ENCODE measurements around the gene MROH2A.

Gene MROH2A

DNA sequence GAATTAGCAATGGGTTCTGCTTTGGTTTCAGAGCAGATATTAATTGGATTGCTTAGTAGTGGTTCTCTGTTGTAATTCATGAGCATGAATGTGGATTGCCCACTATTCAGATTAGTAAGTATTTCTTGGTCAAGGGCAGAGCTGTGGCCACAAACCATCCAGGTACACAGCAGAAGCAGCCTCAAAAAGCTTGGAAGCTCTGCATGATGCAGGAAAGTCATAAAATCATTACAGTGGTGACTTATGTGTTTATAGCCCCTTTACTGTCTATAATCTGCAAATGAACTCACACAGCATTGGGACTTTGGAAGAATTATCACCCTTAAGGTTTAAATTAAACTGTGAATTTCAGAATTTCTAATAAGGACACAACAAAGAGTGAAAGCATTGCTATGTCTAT is 20.0 kb upstream of the MROH2A start:
- no peak overlapping the region for H3K4me3 ChIP-seq (ENCODE audit: low read depth, low read length)
- TF ChIP-seq, protein P1, sequence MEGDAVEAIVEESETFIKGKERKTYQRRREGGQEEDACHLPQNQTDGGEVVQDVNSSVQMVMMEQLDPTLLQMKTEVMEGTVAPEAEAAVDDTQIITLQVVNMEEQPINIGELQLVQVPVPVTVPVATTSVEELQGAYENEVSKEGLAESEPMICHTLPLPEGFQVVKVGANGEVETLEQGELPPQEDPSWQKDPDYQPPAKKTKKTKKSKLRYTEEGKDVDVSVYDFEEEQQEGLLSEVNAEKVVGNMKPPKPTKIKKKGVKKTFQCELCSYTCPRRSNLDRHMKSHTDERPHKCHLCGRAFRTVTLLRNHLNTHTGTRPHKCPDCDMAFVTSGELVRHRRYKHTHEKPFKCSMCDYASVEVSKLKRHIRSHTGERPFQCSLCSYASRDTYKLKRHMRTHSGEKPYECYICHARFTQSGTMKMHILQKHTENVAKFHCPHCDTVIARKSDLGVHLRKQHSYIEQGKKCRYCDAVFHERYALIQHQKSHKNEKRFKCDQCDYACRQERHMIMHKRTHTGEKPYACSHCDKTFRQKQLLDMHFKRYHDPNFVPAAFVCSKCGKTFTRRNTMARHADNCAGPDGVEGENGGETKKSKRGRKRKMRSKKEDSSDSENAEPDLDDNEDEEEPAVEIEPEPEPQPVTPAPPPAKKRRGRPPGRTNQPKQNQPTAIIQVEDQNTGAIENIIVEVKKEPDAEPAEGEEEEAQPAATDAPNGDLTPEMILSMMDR (IDR thresholded peaks at IDR 0.05; ENCODE audit: control insufficient read depth, extremely low read depth, insufficient read depth), result no peak
- no peak for DNase-seq (ENCODE audit: low read depth)

DNA sequence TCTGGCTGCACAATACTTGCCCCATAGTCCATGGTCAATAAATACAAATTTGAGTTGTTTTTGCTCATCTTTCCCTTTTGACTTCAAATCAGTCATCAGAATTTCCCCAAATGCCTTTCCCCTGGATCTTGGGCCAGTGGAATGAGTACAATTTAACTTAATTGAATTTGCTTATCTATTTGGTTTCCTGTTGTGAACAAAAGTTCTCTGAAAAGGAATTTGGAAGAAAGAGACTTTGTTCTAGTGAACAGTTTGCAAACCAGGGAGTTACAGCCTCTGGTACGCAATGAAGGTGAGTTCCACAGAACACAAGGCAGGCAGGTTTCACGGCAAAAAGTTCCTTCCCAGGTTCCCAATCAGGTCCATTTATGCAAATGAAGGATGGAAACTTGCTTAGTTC is 19.3 kb upstream of the MROH2A start:
- no peak for DNase-seq (ENCODE audit: low read depth)
- TF ChIP-seq, protein P1 (IDR thresholded peaks at IDR 0.05; ENCODE audit: control insufficient read depth, extremely low read depth, insufficient read depth), result no peak
- no peak overlapping the region for H3K4me3 ChIP-seq (ENCODE audit: low read depth, low read length)

DNA sequence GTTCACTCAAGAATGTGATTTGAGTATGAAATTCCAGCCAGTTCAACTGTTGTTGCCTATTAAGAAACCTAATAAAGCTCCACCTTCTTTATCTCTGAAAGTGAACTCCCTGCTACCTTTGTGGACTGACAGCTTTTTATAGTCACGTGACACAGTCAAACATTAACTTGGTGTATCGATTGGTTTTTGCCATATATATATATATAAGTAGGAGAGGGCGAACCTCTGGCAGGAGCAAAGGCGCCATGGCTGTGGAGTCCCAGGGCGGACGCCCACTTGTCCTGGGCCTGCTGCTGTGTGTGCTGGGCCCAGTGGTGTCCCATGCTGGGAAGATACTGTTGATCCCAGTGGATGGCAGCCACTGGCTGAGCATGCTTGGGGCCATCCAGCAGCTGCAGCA is 18.1 kb upstream of the MROH2A start, which contains the start of gene UGT1A1:
TSS of gene UGT1A1 (plus strand) at position 228 of the 400 bp plus-strand sequence. CDS start at position 246, 18 bp downstream.
- DNase-seq (ENCODE audit: low read depth), result no peak
- TF ChIP-seq, protein P1 (IDR thresholded peaks at IDR 0.05; ENCODE audit: control insufficient read depth, extremely low read depth, insufficient read depth), result no peak

DNA sequence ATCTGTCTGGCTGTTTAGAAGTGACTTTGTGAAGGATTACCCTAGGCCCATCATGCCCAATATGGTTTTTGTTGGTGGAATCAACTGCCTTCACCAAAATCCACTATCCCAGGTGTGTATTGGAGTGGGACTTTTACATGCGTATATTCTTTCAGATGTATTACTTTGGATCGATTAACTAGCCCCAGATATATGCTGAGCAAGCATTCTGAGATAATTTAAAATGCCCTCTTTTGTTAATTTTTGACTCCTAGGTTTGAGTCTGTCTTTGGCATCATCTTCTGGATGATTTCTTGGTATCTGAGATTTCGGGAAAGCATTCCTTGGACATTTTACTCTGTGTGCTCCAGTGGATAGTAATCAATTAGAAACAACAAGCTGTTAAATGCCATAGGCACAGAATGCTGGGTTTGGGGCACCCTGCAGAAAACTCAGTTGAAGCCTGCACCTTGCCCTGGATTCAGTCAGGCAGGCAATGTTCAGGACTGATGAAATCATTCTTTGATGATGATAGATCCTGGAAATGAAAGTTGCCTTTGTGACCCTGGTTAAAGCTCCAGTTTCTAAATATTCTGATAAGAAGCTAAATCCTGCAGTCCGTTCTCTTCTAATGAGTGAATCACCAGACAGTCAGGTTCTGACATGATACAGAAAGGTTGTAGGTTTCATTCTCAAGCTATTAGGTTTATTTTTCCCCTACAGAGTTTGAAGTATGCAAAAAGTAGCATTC is 16.9 kb upstream of the MROH2A start:
- H3K4me3 ChIP-seq (ENCODE audit: low read depth, low read length), result no peak overlapping the region
- TF ChIP-seq, protein P1 (IDR thresholded peaks at IDR 0.05; ENCODE audit: control insufficient read depth, extremely low read depth, insufficient read depth), result no peak
- DNase-seq (ENCODE audit: low read depth), result no peak

More for the DNA sequence above, 18.1 kb upstream of the MROH2A start, which contains the start of gene UGT1A1:
- no peak within 1 kb of the TSS for H3K4me3 ChIP-seq (ENCODE audit: low read depth, low read length)

DNA sequence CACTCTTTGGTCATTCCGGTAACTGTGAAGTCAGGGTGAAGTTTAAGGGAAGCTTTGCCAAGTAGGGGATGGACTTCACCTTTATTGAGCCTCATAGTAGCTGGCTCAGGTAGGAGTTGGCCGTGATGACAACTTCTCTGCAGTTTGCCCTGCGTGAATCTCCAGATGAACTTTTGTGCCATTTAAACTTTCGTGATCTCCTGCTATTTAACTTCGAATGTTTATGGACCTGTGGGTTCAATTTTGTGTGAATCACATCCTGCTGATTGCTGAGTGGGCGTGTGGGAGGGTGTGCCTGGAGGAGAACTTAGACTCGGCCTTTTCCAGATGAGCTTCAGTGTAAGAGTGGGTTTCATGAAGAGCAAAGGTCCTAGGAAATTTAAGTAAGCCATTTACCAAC is 13.9 kb upstream of the MROH2A start:
- no peak overlapping the region for H3K4me3 ChIP-seq (ENCODE audit: low read depth, low read length)
- TF ChIP-seq, protein P1 (IDR thresholded peaks at IDR 0.05; ENCODE audit: control insufficient read depth, extremely low read depth, insufficient read depth), result no peak
- no peak for DNase-seq (ENCODE audit: low read depth)

DNA sequence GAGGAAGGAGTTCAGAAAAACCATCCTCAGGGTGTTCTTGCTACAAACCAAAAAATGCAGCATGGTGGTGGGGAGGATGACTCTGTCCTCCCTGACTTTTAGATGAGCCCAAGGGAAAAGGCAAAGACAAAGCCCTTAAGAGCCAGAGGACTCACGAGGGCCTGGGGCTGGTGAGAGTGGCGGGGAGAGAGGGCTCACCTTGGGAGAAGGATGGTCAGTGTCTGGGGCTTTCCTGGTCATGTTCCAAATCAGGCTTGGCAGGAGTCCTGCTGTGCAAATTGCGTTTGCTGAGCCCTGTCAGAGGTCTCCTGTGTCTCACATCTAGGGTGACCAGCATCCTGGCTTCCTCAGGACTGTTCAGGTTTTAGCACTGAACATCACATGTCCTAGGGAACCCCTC is 13.4 kb upstream of the MROH2A start:
- DNase-seq (ENCODE audit: low read depth), result no peak
- TF ChIP-seq, protein P1 (IDR thresholded peaks at IDR 0.05; ENCODE audit: control insufficient read depth, extremely low read depth, insufficient read depth), result no peak
- no peak overlapping the region for H3K4me3 ChIP-seq (ENCODE audit: low read depth, low read length)

DNA sequence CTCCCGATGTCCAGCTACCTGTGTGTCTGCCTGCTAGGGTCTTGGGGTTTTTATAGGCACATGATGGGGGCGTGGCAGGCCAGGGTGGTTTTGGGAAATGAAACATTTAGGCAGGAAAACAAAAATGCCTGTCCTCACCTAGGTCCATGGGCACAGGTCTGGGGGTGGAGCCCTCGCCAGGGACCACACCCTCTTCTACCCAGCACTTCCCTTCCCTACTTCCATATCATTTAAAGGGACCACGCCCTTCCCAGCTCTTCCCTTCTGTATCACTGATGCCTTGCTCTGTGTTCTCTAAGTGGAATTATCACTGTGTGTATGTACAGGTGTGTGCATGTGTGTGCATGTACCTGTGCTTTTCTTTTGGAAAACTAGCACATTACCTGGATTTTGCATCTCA is 11.7 kb upstream of the MROH2A start:
- DNase-seq (ENCODE audit: low read depth), result no peak
- H3K4me3 ChIP-seq (ENCODE audit: low read depth, low read length), result no peak overlapping the region
- TF ChIP-seq, protein P1 (IDR thresholded peaks at IDR 0.05; ENCODE audit: control insufficient read depth, extremely low read depth, insufficient read depth), result no peak

All from LNCaP clone FGC (cell line).